Neural cell (in vitro differentiated cells): ENCODE measurements around the gene TMEM63B.

ENCODE experiments used
- CTCF ChIP-seq: fragments of 450-650 bp; IDR thresholded peaks from 2 replicates; pipeline ENCODE4 v1.5.1; 2014; ENCODE audit warnings: antibody characterized with exemption, mild to moderate bottlenecking, moderate library complexity; ENCODE audit not compliant: poor library complexity, severe bottlenecking
- EP300 ChIP-seq: fragments of 450-650 bp; conservative IDR thresholded peaks from 2 replicates; pipeline ENCODE4 v1.6.1; 2014; ENCODE audit warnings: antibody characterized with exemption, mild to moderate bottlenecking, moderate library complexity; ENCODE audit not compliant: poor library complexity, severe bottlenecking
- EZH2 ChIP-seq: fragments of 200-600, 300-800 bp; shearing (Covaris generic), sonication (generic); IDR thresholded peaks from 2 replicates; pipeline ENCODE4 v1.6.1; 2014; ENCODE audit warnings: antibody characterized with exemption, low read length, borderline replicate concordance, mild to moderate bottlenecking; ENCODE audit not compliant: insufficient read depth, poor library complexity, severe bottlenecking
- POLR2AphosphoS5 ChIP-seq: IDR thresholded peaks from 2 replicates; pipeline ENCODE4 v1.6.1; 2012
- RAD21 ChIP-seq: fragments of 450-650 bp; conservative IDR thresholded peaks from 2 replicates; pipeline ENCODE4 v1.6.1; 2014; ENCODE audit warnings: antibody characterized with exemption, mild to moderate bottlenecking, moderate library complexity
- SMC3 ChIP-seq: fragments of 450-650 bp; conservative IDR thresholded peaks from 2 replicates; pipeline ENCODE4 v1.6.1; 2014; ENCODE audit warnings: antibody characterized with exemption, mild to moderate bottlenecking, moderate library complexity; ENCODE audit not compliant: poor library complexity

GRCh38 chr6:44152109-44152461 lies 24.7 kb downstream of the TMEM63B start:
- TF ChIP-seq CTCF (no peak), EP300 (no peak), SMC3 (no peak), EZH2 (no peak), POLR2AphosphoS5 (no peak), RAD21 (no peak)
